GM23338 (cell line): ENCODE results near the gene CCDC27. TPM values are rescaled to one million over a fixed set of nuclear protein-coding genes. Genes with fewer than 3 reads are reported as not detected.
"Not testable (repeated sequence)": the region's sequence is repeated elsewhere in the genome, so short reads cannot be mapped to it uniquely, and the experiment has no call there.

Experiments
- ATAC-seq: fragments of 200-7000 bp; cut with Tn5 transposase; 3 replicates; pipeline ENCODE4 v1.9.1; 2020
- DNase-seq: peaks from one replicate; pipeline ENCODE4 v3.0.0-alpha.2; 2015; ENCODE audit warnings: low spot score
- H2AFZ ChIP-seq: fragments of 200-600 bp; sonication (generic); 2 replicates; pipeline ENCODE4 v1.8.0; 2016; ENCODE audit warnings: antibody characterized with exemption, mild to moderate bottlenecking, moderate library complexity
- H3F3A ChIP-seq: fragments of 200-600 bp; sonication (generic); replicated peaks from 2 replicates; pipeline ENCODE4 v1.8.0; 2017; ENCODE audit warnings: antibody characterized with exemption, mixed run types, low read depth
- H3K27ac ChIP-seq: fragments of 200-600 bp; sonication (generic); 2 replicates; pipeline ENCODE4 v1.6.1; 2016; ENCODE audit warnings: low read depth
- H3K27me3 ChIP-seq: fragments of 200-600 bp; sonication (generic); 2 replicates; pipeline ENCODE4 v1.8.0; 2016; ENCODE audit warnings: mild to moderate bottlenecking, mixed run types, moderate library complexity; ENCODE audit not compliant: insufficient read depth
- H3K36me3 ChIP-seq: fragments of 200-600 bp; sonication (generic); 2 replicates; pipeline ENCODE4 v1.8.0; 2016; ENCODE audit warnings: mild to moderate bottlenecking; ENCODE audit not compliant: insufficient read depth
- H3K4me1 ChIP-seq: fragments of 200-600 bp; sonication (generic); 2 replicates; pipeline ENCODE4 v1.8.0; 2016; ENCODE audit warnings: mild to moderate bottlenecking, moderate library complexity; ENCODE audit not compliant: insufficient read depth
- H3K4me2 ChIP-seq: fragments of 200-600 bp; sonication (generic); 2 replicates; pipeline ENCODE4 v1.7.1; 2017; ENCODE audit warnings: mixed run types
- H3K4me3 ChIP-seq: fragments of 200-600 bp; sonication (generic); 2 replicates; pipeline ENCODE4 v1.6.1; 2016; ENCODE audit warnings: mixed run types
- H3K79me2 ChIP-seq: fragments of 200-600 bp; sonication (generic); replicated peaks from 2 replicates; pipeline ENCODE4 v1.8.0; 2017; ENCODE audit warnings: mild to moderate bottlenecking; ENCODE audit not compliant: insufficient read depth
- H3K9me2 ChIP-seq: fragments of 200-600 bp; sonication (generic); 2 replicates; pipeline ENCODE4 v1.8.0; 2017; ENCODE audit not compliant: insufficient read depth
- H4K20me1 ChIP-seq: fragments of 200-600 bp; sonication (generic); replicated peaks from 2 replicates; pipeline ENCODE4 v1.8.0; 2017; ENCODE audit warnings: mild to moderate bottlenecking; ENCODE audit not compliant: insufficient read depth
- H3K27ac Mint-ChIP-seq: 2 replicates; pipeline ENCODE4 v1.8.0; 2020; ENCODE audit warnings: inconsistent platforms, mild to moderate bottlenecking, moderate library complexity, mixed read lengths
- H3K27me3 Mint-ChIP-seq: 3 replicates; pipeline ENCODE4 v1.8.0; 2022; ENCODE audit warnings: low read depth, mild to moderate bottlenecking, moderate library complexity, mixed read lengths, inconsistent platforms; ENCODE audit not compliant: insufficient read depth, poor library complexity
- H3K36me3 Mint-ChIP-seq: 3 replicates; pipeline ENCODE4 v1.8.0; 2021; ENCODE audit warnings: low read depth, mild to moderate bottlenecking, inconsistent platforms, moderate library complexity, mixed read lengths
- H3K4me1 Mint-ChIP-seq: 3 replicates; pipeline ENCODE4 v1.8.0; 2020; ENCODE audit warnings: mild to moderate bottlenecking, inconsistent platforms, mixed read lengths
- H3K4me3 Mint-ChIP-seq: 3 replicates; pipeline ENCODE4 v1.8.0; 2021; ENCODE audit warnings: moderate library complexity, mild to moderate bottlenecking, inconsistent platforms, mixed read lengths
- H3K9me3 Mint-ChIP-seq: 3 replicates; pipeline ENCODE4 v1.8.0; 2020; ENCODE audit warnings: moderate library complexity, mild to moderate bottlenecking, inconsistent platforms, mixed read lengths
- EZH2 ChIP-seq: fragments of 200-600 bp; sonication (generic); IDR thresholded peaks from one replicate; pipeline ENCODE4 v1.8.0; 2017; ENCODE audit warnings: antibody characterized with exemption, mild to moderate bottlenecking, low read depth; ENCODE audit not compliant: unreplicated experiment
- EZH2phosphoT487 ChIP-seq: fragments of 200-600 bp; sonication (generic); IDR thresholded peaks from one replicate; pipeline ENCODE4 v1.8.1; 2018; ENCODE audit warnings: antibody characterized with exemption; ENCODE audit not compliant: unreplicated experiment
- JUNB ChIP-seq: IDR thresholded peaks from one replicate; pipeline ENCODE4 v1.6.1; 2016; ENCODE audit warnings: antibody characterized with exemption; ENCODE audit not compliant: unreplicated experiment
- NANOG ChIP-seq: IDR thresholded peaks from 2 replicates; pipeline ENCODE4 v1.6.1; 2016; ENCODE audit warnings: antibody characterized with exemption, borderline replicate concordance
- POLR2AphosphoS5 ChIP-seq: IDR thresholded peaks from 2 replicates; pipeline ENCODE4 v1.6.1; 2016; ENCODE audit warnings: antibody characterized with exemption, low read depth
- ZNF114 ChIP-seq: fragments of 250-450 bp; sonication (Bioruptor Pico); IDR thresholded peaks from 2 replicates; pipeline ENCODE4 v1.5.0; 2020; ENCODE audit warnings: mild to moderate bottlenecking, moderate library complexity
- polyA plus RNA-seq: library from polyadenylated mRNA; unstranded; fragments of >200 nt; fragmentation: Nextera tagmentation; extraction: Ambion mirVana; gene quantifications from 2 replicates; pipeline ENCODE4 v1.2.1, GENCODE V29; 2016
- total RNA-seq: library from RNA; depleted of rRNA; stranded (reverse); fragments of >200 nt; shearing (Covaris generic); gene quantifications from 2 replicates; pipeline ENCODE4 v1.2.3, GENCODE V29; 2014
- TF ChIP-seq, protein P1 (sequence below): IDR thresholded peaks from 2 replicates; pipeline ENCODE4 v1.6.1; 2016; ENCODE audit warnings: antibody characterized with exemption
- TF ChIP-seq, protein P2 (sequence below), 2 experiments: fragments of 200-600 bp in 1 of 2; sonication (generic) in 1 of 2; conservative IDR thresholded peaks; 2 replicates each; pipeline versions ENCODE4 v1.5.1 to v1.6.1; 2016 to 2017; ENCODE audit warnings: antibody characterized with exemption in 2 of 2, low read depth in 2 of 2, mild to moderate bottlenecking in 2 of 2, moderate library complexity in 1 of 2

The CCDC27 gene
- total and polyA plus RNA-seq, 2 experiments from 2014 or later = 0.18 to 0.45 TPM

DNA sequence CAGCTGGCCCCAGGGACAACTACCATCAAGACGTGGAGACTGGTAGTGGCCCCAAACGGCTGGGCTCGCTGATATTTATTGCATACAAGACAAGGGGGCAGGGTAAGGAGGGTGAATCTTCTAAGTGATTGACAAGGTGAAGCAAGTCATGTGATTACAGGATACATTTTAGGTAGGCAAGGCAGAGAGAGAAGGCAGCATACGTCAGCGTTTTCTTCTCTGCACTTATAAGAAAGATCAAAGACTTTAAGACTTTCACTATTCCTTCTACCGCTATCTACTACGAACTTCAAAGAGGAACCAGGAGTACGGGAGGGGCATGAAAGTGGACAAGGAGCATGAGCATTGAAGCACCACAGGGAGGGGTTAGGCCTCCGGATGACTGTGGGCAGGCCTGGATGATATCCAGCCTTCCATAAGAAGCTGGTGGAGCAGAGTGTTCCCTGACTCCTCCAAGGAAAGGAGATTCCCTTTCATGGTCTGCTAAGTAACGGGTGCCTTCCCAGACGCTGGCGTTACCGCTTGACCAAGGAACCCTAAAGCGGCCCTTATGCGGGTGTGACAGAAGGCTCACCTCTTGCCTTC is 3.8 kb upstream of the CCDC27 start:
- Mint-ChIP-seq H3K36me3 (peaks cover 13% of the 10 kb centered on the region; the same call in 2 of the 3 replicates), H3K27me3 (peaks cover 20% of the 10 kb centered on the region), H3K4me1 (peaks cover 25% of the 10 kb centered on the region)
- not testable (repeated sequence) for H3K36me3 ChIP-seq, H3K4me2 ChIP-seq, H3K27me3 ChIP-seq, H3K27ac Mint-ChIP-seq, DNase-seq, H3K4me3 Mint-ChIP-seq, H3K9me3 Mint-ChIP-seq, H3F3A ChIP-seq, H4K20me1 ChIP-seq, H3K4me3 ChIP-seq, H3K9me2 ChIP-seq, ATAC-seq, H2AFZ ChIP-seq, H3K27ac ChIP-seq
- peaks cover 13% of the 10 kb centered on the region; the same call in 1 of the 2 replicates for H3K4me1 ChIP-seq
- peaks cover 27% of the 10 kb centered on the region for H3K79me2 ChIP-seq

DNA sequence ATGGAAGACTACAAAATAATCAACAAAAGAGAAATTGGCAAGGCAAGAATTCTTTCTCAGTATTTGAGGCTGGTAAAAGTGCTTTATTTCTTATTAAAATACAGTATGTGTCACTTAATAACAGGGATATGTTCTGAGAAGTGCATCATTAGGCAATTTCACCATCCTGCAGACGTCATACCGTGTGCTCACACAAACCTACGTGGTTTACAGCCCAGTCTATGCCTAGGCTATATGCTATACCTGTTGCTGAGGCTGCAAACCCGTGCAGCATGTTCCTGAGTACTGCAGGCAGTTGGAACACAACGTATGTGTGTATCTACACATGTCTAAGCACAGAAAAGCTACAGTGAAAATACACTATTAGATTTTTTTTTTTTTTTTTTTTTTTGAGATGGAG is 2.7 kb upstream of the CCDC27 start:
- H3K4me2 ChIP-seq = no peak overlapping the region
- no peak overlapping the region for H3K27ac ChIP-seq
- Mint-ChIP-seq H3K36me3 (peaks cover 8% of the 10 kb centered on the region; the same call in 1 of the 3 replicates), H3K27ac (no peak overlapping the region), H3K27me3 (peaks cover 20% of the 10 kb centered on the region), H3K9me3 (no peaks in the 10 kb centered on the region), H3K4me3 (no peak overlapping the region), H3K4me1 (peaks cover 19% of the 10 kb centered on the region)
- TF ChIP-seq, protein P1, sequence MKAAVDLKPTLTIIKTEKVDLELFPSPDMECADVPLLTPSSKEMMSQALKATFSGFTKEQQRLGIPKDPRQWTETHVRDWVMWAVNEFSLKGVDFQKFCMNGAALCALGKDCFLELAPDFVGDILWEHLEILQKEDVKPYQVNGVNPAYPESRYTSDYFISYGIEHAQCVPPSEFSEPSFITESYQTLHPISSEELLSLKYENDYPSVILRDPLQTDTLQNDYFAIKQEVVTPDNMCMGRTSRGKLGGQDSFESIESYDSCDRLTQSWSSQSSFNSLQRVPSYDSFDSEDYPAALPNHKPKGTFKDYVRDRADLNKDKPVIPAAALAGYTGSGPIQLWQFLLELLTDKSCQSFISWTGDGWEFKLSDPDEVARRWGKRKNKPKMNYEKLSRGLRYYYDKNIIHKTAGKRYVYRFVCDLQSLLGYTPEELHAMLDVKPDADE = no peak
- TF ChIP-seq, protein P2, sequence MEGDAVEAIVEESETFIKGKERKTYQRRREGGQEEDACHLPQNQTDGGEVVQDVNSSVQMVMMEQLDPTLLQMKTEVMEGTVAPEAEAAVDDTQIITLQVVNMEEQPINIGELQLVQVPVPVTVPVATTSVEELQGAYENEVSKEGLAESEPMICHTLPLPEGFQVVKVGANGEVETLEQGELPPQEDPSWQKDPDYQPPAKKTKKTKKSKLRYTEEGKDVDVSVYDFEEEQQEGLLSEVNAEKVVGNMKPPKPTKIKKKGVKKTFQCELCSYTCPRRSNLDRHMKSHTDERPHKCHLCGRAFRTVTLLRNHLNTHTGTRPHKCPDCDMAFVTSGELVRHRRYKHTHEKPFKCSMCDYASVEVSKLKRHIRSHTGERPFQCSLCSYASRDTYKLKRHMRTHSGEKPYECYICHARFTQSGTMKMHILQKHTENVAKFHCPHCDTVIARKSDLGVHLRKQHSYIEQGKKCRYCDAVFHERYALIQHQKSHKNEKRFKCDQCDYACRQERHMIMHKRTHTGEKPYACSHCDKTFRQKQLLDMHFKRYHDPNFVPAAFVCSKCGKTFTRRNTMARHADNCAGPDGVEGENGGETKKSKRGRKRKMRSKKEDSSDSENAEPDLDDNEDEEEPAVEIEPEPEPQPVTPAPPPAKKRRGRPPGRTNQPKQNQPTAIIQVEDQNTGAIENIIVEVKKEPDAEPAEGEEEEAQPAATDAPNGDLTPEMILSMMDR (conservative IDR thresholded peaks at IDR 0.05; ENCODE audit: low read depth in 2 of 2) = no peak
- TF ChIP-seq EZH2phosphoT487 (no peak), ZNF114 (CRISPR knock-in tag) (no peak)
- H3K36me3 ChIP-seq = no peaks in the 10 kb centered on the region
- H3K79me2 ChIP-seq = peaks cover 16% of the 10 kb centered on the region
- no peaks in the 10 kb centered on the region for H3K9me2 ChIP-seq
- H3F3A ChIP-seq = 0 out of 2 replicates have a peak, but pooled peaks cover 8% of the 10 kb centered on the region
- no peaks in the 10 kb centered on the region for H3K27me3 ChIP-seq
- no peak for DNase-seq
- no peak overlapping the region for H3K4me3 ChIP-seq
- no peaks in the 10 kb centered on the region; the same call in 1 of the 2 replicates for H4K20me1 ChIP-seq
- H2AFZ ChIP-seq = no peak overlapping the region
- peaks cover 13% of the 10 kb centered on the region; the same call in 1 of the 2 replicates for H3K4me1 ChIP-seq
- ATAC-seq = no peak

DNA sequence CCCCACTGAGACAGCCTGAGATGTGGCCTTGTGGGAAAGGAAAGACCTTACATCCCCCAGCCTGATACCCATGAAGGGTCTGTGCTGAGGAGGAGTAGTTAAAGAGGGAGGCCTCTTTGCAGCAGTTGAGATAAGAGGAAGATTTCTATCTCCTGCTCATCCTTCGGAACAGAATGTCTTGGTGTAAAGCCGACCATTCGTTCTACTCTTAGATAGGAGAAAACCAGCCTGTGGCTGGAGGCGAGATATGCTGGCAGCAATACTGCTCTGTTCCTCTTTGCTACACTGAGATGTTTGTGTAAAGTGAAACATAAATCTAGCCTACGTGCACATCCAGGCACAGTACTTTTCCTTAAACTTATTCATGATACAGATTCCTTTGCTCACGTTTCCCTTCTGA is 1.5 kb upstream of the CCDC27 start:
- H2AFZ ChIP-seq = no peak overlapping the region
- no peaks in the 10 kb centered on the region for H3K36me3 Mint-ChIP-seq
- DNase-seq = no peak
- no peaks in the 10 kb centered on the region; the same call in 1 of the 2 replicates for H4K20me1 ChIP-seq
- ATAC-seq = no peak
- H3K9me2 ChIP-seq = no peaks in the 10 kb centered on the region
- no peak overlapping the region for H3K4me2 ChIP-seq
- peaks cover 4% of the 10 kb centered on the region for H3K79me2 ChIP-seq
- no peak overlapping the region for H3K27ac Mint-ChIP-seq
- no peaks in the 10 kb centered on the region for H3K9me3 Mint-ChIP-seq
- peaks cover 5% of the 10 kb centered on the region; the same call in 1 of the 2 replicates for H3K4me1 ChIP-seq
- H3K36me3 ChIP-seq = no peaks in the 10 kb centered on the region
- no peak overlapping the region for H3K4me3 Mint-ChIP-seq
- H3K27ac ChIP-seq = no peak overlapping the region
- H3K27me3 ChIP-seq = no peaks in the 10 kb centered on the region
- H3K4me1 Mint-ChIP-seq = peaks cover 8% of the 10 kb centered on the region; the same call in 2 of the 3 replicates
- H3K27me3 Mint-ChIP-seq = peaks cover 18% of the 10 kb centered on the region
- H3K4me3 ChIP-seq = no peak overlapping the region
- H3F3A ChIP-seq = 0 out of 2 replicates have a peak, but pooled peaks cover 8% of the 10 kb centered on the region
- TF ChIP-seq, protein P2 (conservative IDR thresholded peaks at IDR 0.05; ENCODE audit: low read depth in 2 of 2) = no peak
- no peak for TF ChIP-seq NANOG
- TF ChIP-seq EZH2 = no peak
- TF ChIP-seq POLR2AphosphoS5 = no peak
- no peak for TF ChIP-seq JUNB
